IMR-90 (cell line): ENCODE data around the gene STAT3. TPM values are rescaled to one million over a fixed set of nuclear protein-coding genes. Genes with fewer than 3 reads are reported as not detected.
"Not testable (repeated sequence)": the region's sequence is repeated elsewhere in the genome, so short reads cannot be mapped to it uniquely, and the experiment has no call there.

Experiments used
- ATAC-seq: fragments of 200-7000 bp; cut with Tn5 transposase; 2 replicates; pipeline ENCODE4 v1.9.1; 2020; ENCODE audit warnings: low read depth, mild to moderate bottlenecking, moderate library complexity
- BruUV-seq: library from RNA; stranded (reverse); fragments of 400-500 nt; replicated peaks from 2 replicates; lab custom pipeline; 2021; lab: Mats Ljungman, UMichigan
- CTCF ChIA-PET: fragments of 300-600 bp; formaldehyde crosslinking; extraction: SDS; loops from one replicate; lab custom pipeline; 2021; ENCODE audit warnings: antibody characterized with exemption; lab: Yijun Ruan, JAX
- POLR2A ChIA-PET: fragments of 300-600 bp; sonication (Branson Sonifier 250); formaldehyde crosslinking; loops from one replicate; lab custom pipeline; 2022; ENCODE audit warnings: antibody characterized with exemption; ENCODE audit not compliant: unreplicated experiment; lab: Charles Lee
- DNase-seq: peaks from one replicate; pipeline ENCODE4 v3.0.0; 2013
- H2AFZ ChIP-seq: replicated peaks from 2 replicates; pipeline ENCODE3; 2013; ENCODE audit warnings: low read length, mild to moderate bottlenecking; ENCODE audit not compliant: poor library complexity
- H2AK5ac ChIP-seq: 2 replicates; pipeline ENCODE4 v1.6.1; 2013; ENCODE audit warnings: low read depth, low read length, inconsistent platforms
- H2AK9ac ChIP-seq: replicated peaks from 2 replicates; pipeline ENCODE3; 2013; ENCODE audit warnings: mild to moderate bottlenecking, low read depth, low read length, moderate library complexity; ENCODE audit not compliant: poor library complexity
- H2BK120ac ChIP-seq: 2 replicates; pipeline ENCODE4 v1.6.1; 2013; ENCODE audit warnings: low read depth, low read length, inconsistent platforms
- H2BK15ac ChIP-seq: 3 replicates; pipeline ENCODE4 v1.6.1; 2013; ENCODE audit warnings: low read depth, low read length, inconsistent platforms
- H2BK20ac ChIP-seq: 2 replicates; pipeline ENCODE4 v1.6.1; 2013; ENCODE audit warnings: low read depth, mild to moderate bottlenecking, inconsistent platforms, low read length, moderate library complexity
- H2BK5ac ChIP-seq: 2 replicates; pipeline ENCODE4 v1.6.1; 2013; ENCODE audit warnings: mild to moderate bottlenecking, low read depth, low read length, inconsistent platforms; ENCODE audit not compliant: poor library complexity, severe bottlenecking
- H3K14ac ChIP-seq: replicated peaks from 2 replicates; pipeline ENCODE4 v1.6.1; 2013; ENCODE audit warnings: low read depth, low read length, inconsistent platforms
- H3K18ac ChIP-seq: 2 replicates; pipeline ENCODE4 v1.6.1; 2013; ENCODE audit warnings: low read depth, low read length, control low read depth
- H3K23ac ChIP-seq: 2 replicates; pipeline ENCODE4 v1.6.1; 2013; ENCODE audit warnings: low read depth, low read length, inconsistent platforms
- H3K27ac ChIP-seq: 2 replicates; pipeline ENCODE4 v1.5.1; 2013; ENCODE audit warnings: mild to moderate bottlenecking, control low read depth, low read length; ENCODE audit not compliant: insufficient read depth
- H3K27me3 ChIP-seq: 2 replicates; pipeline ENCODE4 v1.6.1; 2013; ENCODE audit warnings: low read length; ENCODE audit not compliant: control insufficient read depth, insufficient read depth
- H3K36me3 ChIP-seq: 2 replicates; pipeline ENCODE4 v1.6.1; 2013; ENCODE audit warnings: low read length, mixed read lengths; ENCODE audit not compliant: control insufficient read depth, insufficient read depth
- H3K4ac ChIP-seq: 2 replicates; pipeline ENCODE4 v1.6.1; 2013; ENCODE audit warnings: low read depth, low read length, inconsistent platforms
- H3K4me1 ChIP-seq: 2 replicates; pipeline ENCODE4 v1.6.1; 2013; ENCODE audit warnings: low read length, mixed read lengths; ENCODE audit not compliant: control insufficient read depth, insufficient read depth
- H3K4me2 ChIP-seq: 2 replicates; pipeline ENCODE4 v1.6.1; 2013; ENCODE audit warnings: low read depth, mild to moderate bottlenecking, control low read depth, low read length, moderate library complexity
- H3K4me3 ChIP-seq: 2 replicates; pipeline ENCODE4 v1.5.1; 2013; ENCODE audit warnings: low read depth, mild to moderate bottlenecking, control low read depth, low read length, moderate library complexity; ENCODE audit not compliant: insufficient read depth
- H3K56ac ChIP-seq: 2 replicates; pipeline ENCODE4 v1.6.1; 2013; ENCODE audit warnings: low read length, inconsistent platforms; ENCODE audit not compliant: insufficient read depth; ENCODE audit errors: extremely low read depth
- H3K79me1 ChIP-seq, 2 experiments: 2 replicates each; pipeline ENCODE4 v1.6.1; 2013; ENCODE audit warnings: low read length in 2 of 2, inconsistent platforms in 1 of 2, low read depth in 1 of 2
- H3K9ac ChIP-seq: 2 replicates; pipeline ENCODE4 v1.6.1; 2013; ENCODE audit warnings: low read depth, low read length, control low read depth
- H3K9me1 ChIP-seq: 2 replicates; pipeline ENCODE4 v1.6.1; 2013; ENCODE audit warnings: low read length, inconsistent platforms; ENCODE audit not compliant: insufficient read depth
- H3K9me3 ChIP-seq: 2 replicates; pipeline ENCODE4 v1.6.1; 2013; ENCODE audit warnings: low read length; ENCODE audit not compliant: control insufficient read depth, insufficient read depth
- H4K20me1 ChIP-seq: 2 replicates; pipeline ENCODE4 v1.6.1; 2013; ENCODE audit warnings: low read length, inconsistent platforms; ENCODE audit not compliant: insufficient read depth
- H4K5ac ChIP-seq: 2 replicates; pipeline ENCODE4 v1.6.1; 2013; ENCODE audit warnings: mild to moderate bottlenecking, low read depth, low read length, control low read depth
- H4K8ac ChIP-seq, 2 experiments: 2 replicates each; pipeline ENCODE4 v1.6.1; 2013; ENCODE audit warnings: low read depth in 2 of 2, low read length in 2 of 2, control low read depth in 1 of 2, inconsistent platforms in 1 of 2
- H4K91ac ChIP-seq: 2 replicates; pipeline ENCODE4 v1.6.1; 2013; ENCODE audit warnings: low read depth, low read length, inconsistent platforms; ENCODE audit not compliant: insufficient read depth
- WGBS, 2 experiments: methylation state at CpG; one replicate each; pipeline versions ENCODE4 v1.1.5 to v1.1.7; 2013; ENCODE audit warnings: missing lambda C conversion rate in 2 of 2; ENCODE audit not compliant: insufficient read length in 1 of 2; ENCODE audit errors: extremely low coverage in 2 of 2; 5-methylcytosine and 5-hydroxymethylcytosine counted together
- dilution Hi-C: fragments of 300-500 bp; cut with HindIII; formaldehyde crosslinking; loops from one replicate; pipeline ENCODE4 v1.14.3; 2018; ENCODE audit warnings: low sequenced_read_pairs; ENCODE audit not compliant: unreplicated experiment
- in situ Hi-C: fragments of 300-500 bp; cut with MboI; formaldehyde crosslinking; loops from 3 replicates; pipeline ENCODE4 v1.14.3; 2019; ENCODE audit warnings: low sequenced_read_pairs, inconsistent platforms, mixed read lengths
- intact Hi-C: fragments of 100-400 bp; cut with micrococcal nuclease; formaldehyde crosslinking; loops from 2 replicates; pipeline ENCODE4 v1.10.0; 2022
- polyA plus RNA-seq, 3 experiments: library from polyadenylated mRNA; depleted of rRNA; stranded (reverse); fragments of >200 nt; gene quantifications; 2 replicates each; pipeline ENCODE4 v1.2.3, GENCODE V29; 2012; ENCODE audit warnings: low replicate concordance in 1 of 3
- total RNA-seq: library from RNA; depleted of rRNA; stranded (reverse); fragments of >200 nt; gene quantifications from 2 replicates; pipeline ENCODE4 v1.2.3, GENCODE V29; 2012

Gene STAT3
- total and polyA plus RNA-seq, 2 of the 4 experiments (the other 2 are of a cell fraction) = 47.2 to 66.3 TPM

GRCh38 chr17:42368797-42369561, 19.3 kb downstream of the STAT3 start:
- Histone ChIP-seq H4K20me1 (peaks cover 70% of the 10 kb centered on the region), H3K79me1 (peaks cover 28 to 83% of the 10 kb centered on the region in 2 experiments)
- H2BK120ac ChIP-seq, H2BK20ac ChIP-seq, H3K18ac ChIP-seq, H2AK5ac ChIP-seq, H2BK15ac ChIP-seq, H4K91ac ChIP-seq, H2AK9ac ChIP-seq, H3K27ac ChIP-seq, H3K27me3 ChIP-seq, H3K4me2 ChIP-seq, H3K23ac ChIP-seq, POLR2A ChIA-PET, H4K5ac ChIP-seq, H3K56ac ChIP-seq, H3K14ac ChIP-seq, DNase-seq, H3K4ac ChIP-seq, intact Hi-C loops, dilution Hi-C loops, H3K4me1 ChIP-seq, H2BK5ac ChIP-seq, H2AFZ ChIP-seq, H3K9ac ChIP-seq, in situ Hi-C loops, H3K4me3 ChIP-seq, BruUV-seq, H4K8ac ChIP-seq, H3K9me3 ChIP-seq, H3K36me3 ChIP-seq, H3K9me1 ChIP-seq, ATAC-seq: not testable (repeated sequence)
- WGBS, 2 experiments = 88% methylated on average over 5 of the region's 12 CpGs; no CpG with 5 or more reads in 1 of the 2 experiments
- CTCF ChIA-PET = interaction anchor here (1.4 kb wide), 1 partner anchor 47 kb away, joined by 3 read pairs; no protein-coding TSS in a partner anchor

- in situ Hi-C loops, H2BK120ac ChIP-seq, BruUV-seq, H3K27ac ChIP-seq, H3K9ac ChIP-seq, H3K9me3 ChIP-seq, H3K4ac ChIP-seq, H3K4me2 ChIP-seq, H3K56ac ChIP-seq, intact Hi-C loops, ATAC-seq, H4K5ac ChIP-seq, H2BK15ac ChIP-seq, H2BK5ac ChIP-seq, H2AK9ac ChIP-seq, H3K27me3 ChIP-seq, H4K91ac ChIP-seq, POLR2A ChIA-PET, H2BK20ac ChIP-seq, H3K23ac ChIP-seq, dilution Hi-C loops, H3K4me3 ChIP-seq, DNase-seq, H3K14ac ChIP-seq, H3K36me3 ChIP-seq, H2AFZ ChIP-seq, H4K8ac ChIP-seq, H2AK5ac ChIP-seq, H3K18ac ChIP-seq: not testable (repeated sequence)
- H3K9me1 ChIP-seq = peaks cover 12% of the 10 kb centered on the region
- 100% methylated on average over 1 of the region's 5 CpGs; no CpG with 5 or more reads in 1 of the 2 experiments for WGBS, 2 experiments
- peaks cover 27 to 88% of the 10 kb centered on the region in 2 experiments for H3K79me1 ChIP-seq
- peaks cover 77% of the 10 kb centered on the region for H4K20me1 ChIP-seq
- peaks cover 13% of the 10 kb centered on the region for H3K4me1 ChIP-seq
- CTCF ChIA-PET = interaction anchor here (1.4 kb wide), 1 partner anchor 46 kb away, joined by 3 read pairs; no protein-coding TSS in a partner anchor
Measured at GRCh38 chr17:42368310-42368709, 19.9 kb downstream of the STAT3 start.
